ENCODE data around the gene PTH1R. TPM values are rescaled to one million over a fixed set of nuclear protein-coding genes. Genes with fewer than 3 reads are reported as not detected.

The PTH1R gene
- total RNA-seq, 1 experiment from 2014 or later, result not detected

GRCh38 chr3:46845397-46845859 is 32.1 kb upstream of the PTH1R start:
- intact Hi-C loops (cut with micrococcal nuclease; ENCODE audit: unreplicated experiment), result no loop called here
- no TSS peak for BruUV-seq (replicated peaks)
- DNase-seq (ENCODE audit: low read depth, low spot score) (no peak), ATAC-seq (peak; percentile 73)
- Histone ChIP-seq H3K36me3 (ENCODE audit: control insufficient read depth, insufficient read depth, low read length) (no peaks in the 10 kb centered on the region), H3K4me3 (ENCODE audit: low read depth in 2 of 2, low read length in 2 of 2) (peak overlapping the region; percentile 32 to 45), H3K9me3 (ENCODE audit: control insufficient read depth, insufficient read depth, low read depth, low read length) (no peaks in the 10 kb centered on the region), H3K27ac (ENCODE audit: low read length) (no peak overlapping the region), H3K4me1 (ENCODE audit: control insufficient read depth, insufficient read depth, low read length) (no peaks in the 10 kb centered on the region), H3K27me3 (ENCODE audit: control insufficient read depth, insufficient read depth, low read length) (no peaks in the 10 kb centered on the region)
- ChIA-PET CTCF (no interaction called here), POLR2A (interaction anchor here (0.6 to 0.7 kb wide), 2 partner anchors 515 to 582 kb away, joined by 4 to 8 read pairs; no protein-coding TSS in a partner anchor)
- in situ Hi-C loops (cut with HindIII; ENCODE audit: low pct_unique_long_range_greater_than_20kb, low sequenced_read_pairs), result no loop called here
- TF ChIP-seq POLR2AphosphoS5 (IDR thresholded peaks at IDR 0.05; ENCODE audit: low read depth, low read length), result no peak
- TF ChIP-seq REST (IDR thresholded peaks at IDR 0.05; ENCODE audit: insufficient read depth in 1 of 2, low read depth in 2 of 2, low read length in 1 of 2), result no peak
- TF ChIP-seq CTCF (IDR thresholded peaks at IDR 0.05), result no peak
- TF ChIP-seq SIN3A (IDR thresholded peaks at IDR 0.05; ENCODE audit: borderline replicate concordance, insufficient read depth, low read depth, low read length), result no peak
- no peak for TF ChIP-seq TCF7L2 (IDR thresholded peaks at IDR 0.05; ENCODE audit: low read depth, low read length)

- POLR2A ChIA-PET, result interaction anchor here (0.6 to 0.7 kb wide), 2 partner anchors 515 to 582 kb away, joined by 4 to 8 read pairs; no protein-coding TSS in a partner anchor
- Histone ChIP-seq H3K36me3 (ENCODE audit: control insufficient read depth, insufficient read depth, low read length) (no peaks in the 10 kb centered on the region), H3K4me1 (ENCODE audit: control insufficient read depth, insufficient read depth, low read length) (no peaks in the 10 kb centered on the region), H3K4me3 (ENCODE audit: low read depth in 2 of 2, low read length in 2 of 2) (peak overlapping the region; percentile 32 to 45), H3K9me3 (ENCODE audit: control insufficient read depth, insufficient read depth, low read depth, low read length) (no peaks in the 10 kb centered on the region), H3K27me3 (ENCODE audit: control insufficient read depth, insufficient read depth, low read length) (no peaks in the 10 kb centered on the region), H3K27ac (ENCODE audit: low read length) (no peak overlapping the region)
- intact Hi-C loops (cut with micrococcal nuclease; ENCODE audit: unreplicated experiment) (no loop called here), in situ Hi-C loops (cut with HindIII; ENCODE audit: low pct_unique_long_range_greater_than_20kb, low sequenced_read_pairs) (no loop called here)
- CTCF ChIA-PET, result interaction anchor here (0.6 to 0.7 kb wide), 2 partner anchors 90 to 1771 kb away, joined by 3 to 4 read pairs; no protein-coding TSS in a partner anchor
- DNase-seq (ENCODE audit: low read depth, low spot score) (no peak), ATAC-seq (peak; percentile 84)
- TF ChIP-seq CTCF (IDR thresholded peaks at IDR 0.05) (peak; percentile 65), SIN3A (IDR thresholded peaks at IDR 0.05; ENCODE audit: borderline replicate concordance, insufficient read depth, low read depth, low read length) (no peak), POLR2AphosphoS5 (IDR thresholded peaks at IDR 0.05; ENCODE audit: low read depth, low read length) (no peak), REST (IDR thresholded peaks at IDR 0.05; ENCODE audit: insufficient read depth in 1 of 2, low read depth in 2 of 2, low read length in 1 of 2) (no peak), TCF7L2 (IDR thresholded peaks at IDR 0.05; ENCODE audit: low read depth, low read length) (no peak)
- no TSS peak for BruUV-seq (replicated peaks)
Measured at GRCh38 chr3:46845860-46846623, 31.5 kb upstream of the PTH1R start.

Measured in Panc1 (cell line).